ENCODE results near the gene RELCH. TPM values are rescaled to one million over a fixed set of nuclear protein-coding genes. Genes with fewer than 3 reads are reported as not detected.

RELCH gene
- total and polyA plus RNA-seq, 2 donors = 12.8 to 73.3 TPM

- H3K4me1 ChIP-seq (ENCODE audit: insufficient read depth) = no peaks in the 10 kb centered on the region
- H3K27ac ChIP-seq (ENCODE audit: low read depth) = no peak overlapping the region
- H3K4me3 ChIP-seq (ENCODE audit: low read depth, low read length) = no peak overlapping the region
- H3K36me3 ChIP-seq (ENCODE audit: insufficient read depth) = no peaks in the 10 kb centered on the region
- no peak for DNase-seq (ENCODE audit: extremely low spot score)
- WGBS = 90% methylated on average over 3 of the region's 3 CpGs
Observed at GRCh38 chr18:62175521-62175920, 11.5 kb upstream of the RELCH start.

GRCh38 chr18:62177271-62177670 lies 9.8 kb upstream of the RELCH start:
- H3K27ac ChIP-seq (ENCODE audit: low read depth) = no peak overlapping the region
- no peak for DNase-seq (ENCODE audit: extremely low spot score)
- no peaks in the 10 kb centered on the region for H3K4me1 ChIP-seq (ENCODE audit: insufficient read depth)
- WGBS = 75% methylated on average over 3 of the region's 3 CpGs
- no peak overlapping the region for H3K4me3 ChIP-seq (ENCODE audit: low read depth, low read length)
- no peaks in the 10 kb centered on the region for H3K36me3 ChIP-seq (ENCODE audit: insufficient read depth)

GRCh38 chr18:62179213-62179612 lies 7.8 kb upstream of the RELCH start:
- WGBS = 95% methylated on average over 4 of the region's 4 CpGs

GRCh38 chr18:62182220-62182619 lies 4.8 kb upstream of the RELCH start:
- whole genome bisulfite sequencing = 82% methylated on average over 3 of the region's 3 CpGs

More at GRCh38 chr18:62179213-62179612, 7.8 kb upstream of the RELCH start:
- no peak for DNase-seq (ENCODE audit: extremely low spot score)
- H3K4me1 ChIP-seq (ENCODE audit: insufficient read depth) = no peaks in the 10 kb centered on the region
- no peak overlapping the region for H3K27ac ChIP-seq (ENCODE audit: low read depth)
- no peaks in the 10 kb centered on the region for H3K36me3 ChIP-seq (ENCODE audit: insufficient read depth)
- H3K4me3 ChIP-seq (ENCODE audit: low read depth, low read length) = no peak overlapping the region

GRCh38 chr18:62183578-62184195 lies 3.4 kb upstream of the RELCH start:
- WGBS = 7% methylated on average over 2 of the region's 2 CpGs
- DNase-seq (ENCODE audit: extremely low spot score) = no peak
- Histone ChIP-seq H3K4me3 (ENCODE audit: low read depth, low read length) (no peak overlapping the region), H3K36me3 (ENCODE audit: insufficient read depth) (no peaks in the 10 kb centered on the region), H3K4me1 (ENCODE audit: insufficient read depth) (no peaks in the 10 kb centered on the region), H3K27ac (ENCODE audit: low read depth) (no peak overlapping the region)

More at GRCh38 chr18:62182220-62182619, 4.8 kb upstream of the RELCH start:
- Histone ChIP-seq H3K4me3 (ENCODE audit: low read depth, low read length) (no peak overlapping the region), H3K4me1 (ENCODE audit: insufficient read depth) (no peaks in the 10 kb centered on the region), H3K36me3 (ENCODE audit: insufficient read depth) (no peaks in the 10 kb centered on the region), H3K27ac (ENCODE audit: low read depth) (no peak overlapping the region)
- DNase-seq (ENCODE audit: extremely low spot score) = no peak

GRCh38 chr18:62186499-62186773 lies 619 bp upstream of the RELCH start:
- Histone ChIP-seq H3K36me3 (ENCODE audit: insufficient read depth) (no peaks in the 10 kb centered on the region), H3K4me1 (ENCODE audit: insufficient read depth) (no peaks in the 10 kb centered on the region), H3K27ac (ENCODE audit: low read depth) (peak overlapping the region; percentile 27), H3K4me3 (ENCODE audit: low read depth, low read length) (peak overlapping the region; percentile 63)
- DNase-seq (ENCODE audit: extremely low spot score) = no peak
- WGBS = 0% methylated on average over 12 of the region's 12 CpGs

- Histone ChIP-seq H3K36me3 (ENCODE audit: insufficient read depth) (no peaks in the 10 kb centered on the region), H3K27ac (ENCODE audit: low read depth) (no peak overlapping the region), H3K4me1 (ENCODE audit: insufficient read depth) (no peaks in the 10 kb centered on the region), H3K4me3 (ENCODE audit: low read depth, low read length) (peak overlapping the region; percentile 89)
- no peak for DNase-seq (ENCODE audit: extremely low spot score)
- WGBS = under 1% methylated on average over 54 of the region's 54 CpGs
Observed at GRCh38 chr18:62187543-62188510, 772 bp downstream of the RELCH start.

GRCh38 chr18:62189208-62189607 lies 2.2 kb downstream of the RELCH start:
- Histone ChIP-seq H3K27ac (ENCODE audit: low read depth) (no peak overlapping the region), H3K4me3 (ENCODE audit: low read depth, low read length) (no peak overlapping the region), H3K36me3 (ENCODE audit: insufficient read depth) (no peaks in the 10 kb centered on the region), H3K4me1 (ENCODE audit: insufficient read depth) (no peaks in the 10 kb centered on the region)
- WGBS = 42% methylated on average over 2 of the region's 2 CpGs
- DNase-seq (ENCODE audit: extremely low spot score) = no peak

GRCh38 chr18:62196079-62196478 lies 9.0 kb downstream of the RELCH start:
- Histone ChIP-seq H3K27ac (ENCODE audit: low read depth) (no peak overlapping the region), H3K4me1 (ENCODE audit: insufficient read depth) (no peaks in the 10 kb centered on the region)
- 94% methylated on average over 7 of the region's 7 CpGs for WGBS

GRCh38 chr18:62196980-62197379 lies 9.9 kb downstream of the RELCH start:
- Histone ChIP-seq H3K27ac (ENCODE audit: low read depth) (no peak overlapping the region), H3K36me3 (ENCODE audit: insufficient read depth) (no peaks in the 10 kb centered on the region), H3K4me3 (ENCODE audit: low read depth, low read length) (no peak overlapping the region), H3K4me1 (ENCODE audit: insufficient read depth) (no peaks in the 10 kb centered on the region)
- DNase-seq (ENCODE audit: extremely low spot score) = no peak

More at GRCh38 chr18:62196079-62196478, 9.0 kb downstream of the RELCH start:
- Histone ChIP-seq H3K4me3 (ENCODE audit: low read depth, low read length) (no peak overlapping the region), H3K36me3 (ENCODE audit: insufficient read depth) (no peaks in the 10 kb centered on the region)
- DNase-seq (ENCODE audit: extremely low spot score) = no peak

- Histone ChIP-seq H3K4me3 (ENCODE audit: low read depth, low read length) (no peak overlapping the region), H3K36me3 (ENCODE audit: insufficient read depth) (no peaks in the 10 kb centered on the region), H3K27ac (ENCODE audit: low read depth) (no peak overlapping the region), H3K4me1 (ENCODE audit: insufficient read depth) (no peaks in the 10 kb centered on the region)
- WGBS = 86% methylated on average over 2 of the region's 2 CpGs
- no peak for DNase-seq (ENCODE audit: extremely low spot score)
Observed at GRCh38 chr18:62198259-62198658, 11.2 kb downstream of the RELCH start.

- WGBS = 93% methylated on average over 2 of the region's 2 CpGs
- Histone ChIP-seq H3K27ac (ENCODE audit: low read depth) (no peak overlapping the region), H3K36me3 (ENCODE audit: insufficient read depth) (no peaks in the 10 kb centered on the region), H3K4me3 (ENCODE audit: low read depth, low read length) (no peak overlapping the region), H3K4me1 (ENCODE audit: insufficient read depth) (no peaks in the 10 kb centered on the region)
- no peak for DNase-seq (ENCODE audit: extremely low spot score)
Observed at GRCh38 chr18:62199629-62200028, 12.6 kb downstream of the RELCH start.

- WGBS = 64% methylated on average over 3 of the region's 3 CpGs
- H3K36me3 ChIP-seq (ENCODE audit: insufficient read depth) = no peaks in the 10 kb centered on the region
- H3K4me3 ChIP-seq (ENCODE audit: low read depth, low read length) = no peak overlapping the region
- H3K4me1 ChIP-seq (ENCODE audit: insufficient read depth) = no peaks in the 10 kb centered on the region
- H3K27ac ChIP-seq (ENCODE audit: low read depth) = no peak overlapping the region
- no peak for DNase-seq (ENCODE audit: extremely low spot score)
Observed at GRCh38 chr18:62200121-62200914, 13.3 kb downstream of the RELCH start.
